GDM1 (cell line): ENCODE measurements around the gene ABLIM3.

Source experiments
- DNase-seq: peaks from one replicate; lab custom pipeline; 2025; lab: John Stamatoyannopoulos, UW

Gene ABLIM3

DNA sequence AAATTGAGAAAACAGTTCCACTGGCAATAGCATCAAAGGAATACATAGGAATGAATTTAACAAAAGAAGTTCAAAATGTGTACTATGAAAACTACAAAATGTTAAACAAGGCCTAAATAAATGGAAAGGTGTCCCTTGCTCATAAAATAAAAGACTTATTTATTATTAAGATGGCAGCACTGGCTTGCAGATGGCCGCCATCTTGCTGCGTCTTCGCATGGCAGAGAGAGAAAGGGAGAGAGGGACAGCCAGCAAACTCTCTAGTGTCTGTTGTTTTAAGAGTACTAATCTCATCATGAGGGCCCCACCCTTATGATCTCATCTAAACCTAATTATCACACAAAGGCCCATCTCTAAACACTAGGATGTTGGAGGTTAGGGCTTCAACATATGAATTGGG, 47.1 kb downstream of the ABLIM3 start:
- DNase-seq, result no peak

GRCh38 chr5:149195337-149195887, 54.1 kb downstream of the ABLIM3 start:
- DNase-seq, result no peak

- no peak for DNase-seq
Observed at GRCh38 chr5:149195962-149196361, 54.7 kb downstream of the ABLIM3 start.

- no peak for DNase-seq
Observed at GRCh38 chr5:149198148-149198547, 56.9 kb downstream of the ABLIM3 start.

- no peak for DNase-seq
Observed at GRCh38 chr5:149200355-149200754, 59.1 kb downstream of the ABLIM3 start.

DNA sequence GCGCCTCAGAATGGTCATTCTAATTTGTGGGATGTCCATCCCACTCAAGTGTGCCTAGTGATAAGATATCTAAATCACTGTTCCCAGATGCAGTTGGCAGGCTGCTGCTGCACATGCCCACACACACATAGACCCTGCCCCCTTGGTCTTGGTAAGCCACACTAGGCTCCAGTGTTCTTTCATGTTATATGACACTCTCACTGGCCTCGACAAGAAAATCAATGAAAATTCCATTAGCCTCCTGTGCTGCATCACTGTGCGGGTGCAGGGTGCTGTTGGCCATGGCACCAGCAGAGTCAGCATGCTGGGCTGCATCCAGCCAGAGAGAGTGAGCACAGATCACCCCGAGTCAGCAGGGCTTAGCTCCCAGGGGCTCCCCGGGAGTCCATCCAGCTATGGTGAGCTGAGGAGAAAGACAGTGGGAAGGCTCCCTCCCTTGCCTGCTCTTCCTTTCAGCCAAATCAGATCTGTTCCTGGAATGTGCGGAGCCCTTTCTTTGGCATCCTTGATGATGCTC, 59.9 kb downstream of the ABLIM3 start:
- DNase-seq, result no peak

- DNase-seq, result no peak
Observed at GRCh38 chr5:149202910-149203451, 61.7 kb downstream of the ABLIM3 start.

- DNase-seq, result no peak
Observed at GRCh38 chr5:149203921-149204441, 62.7 kb downstream of the ABLIM3 start.

DNA sequence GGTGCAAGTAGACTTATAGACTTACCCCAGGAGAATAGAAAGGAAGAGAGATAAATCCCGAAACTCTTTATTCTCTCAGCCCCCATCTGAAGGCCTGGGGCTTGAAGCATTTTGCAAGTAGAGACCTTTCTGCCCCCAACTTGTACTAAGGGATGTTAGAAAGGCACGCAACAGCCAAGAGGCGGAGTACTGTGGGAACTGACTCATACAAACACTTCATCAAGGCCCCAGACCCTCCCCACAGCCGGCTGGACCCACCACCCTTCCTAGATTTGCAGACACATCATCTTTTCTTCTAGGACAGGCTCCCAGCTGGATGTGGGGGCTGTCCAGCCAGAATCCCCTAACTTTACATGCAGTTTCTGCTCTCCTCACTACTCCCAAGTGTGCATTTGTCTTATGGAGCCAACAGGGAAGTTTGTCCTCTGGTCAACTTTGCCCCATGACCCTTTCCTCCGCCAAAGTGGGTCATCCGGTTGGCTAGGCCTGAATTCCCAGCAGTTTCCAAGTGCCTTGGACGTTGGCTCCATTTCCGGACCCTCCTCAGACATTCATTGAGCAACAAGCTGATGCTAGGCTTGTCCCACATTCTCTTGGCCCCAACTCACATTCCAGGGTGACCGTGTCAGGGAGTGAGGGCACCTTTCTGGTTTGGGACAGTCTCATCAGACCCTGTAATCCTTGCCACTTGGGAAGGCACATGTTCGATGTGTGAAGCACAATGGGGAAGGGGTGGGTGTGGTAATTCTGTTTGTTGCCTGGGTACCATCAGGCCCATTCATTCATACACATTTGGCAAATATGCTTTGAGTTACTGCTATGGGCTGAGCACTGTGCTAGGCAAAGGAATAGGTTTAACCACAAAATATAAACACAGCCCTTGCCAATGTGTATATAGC, 64.6 kb downstream of the ABLIM3 start:
- no peak for DNase-seq

DNA sequence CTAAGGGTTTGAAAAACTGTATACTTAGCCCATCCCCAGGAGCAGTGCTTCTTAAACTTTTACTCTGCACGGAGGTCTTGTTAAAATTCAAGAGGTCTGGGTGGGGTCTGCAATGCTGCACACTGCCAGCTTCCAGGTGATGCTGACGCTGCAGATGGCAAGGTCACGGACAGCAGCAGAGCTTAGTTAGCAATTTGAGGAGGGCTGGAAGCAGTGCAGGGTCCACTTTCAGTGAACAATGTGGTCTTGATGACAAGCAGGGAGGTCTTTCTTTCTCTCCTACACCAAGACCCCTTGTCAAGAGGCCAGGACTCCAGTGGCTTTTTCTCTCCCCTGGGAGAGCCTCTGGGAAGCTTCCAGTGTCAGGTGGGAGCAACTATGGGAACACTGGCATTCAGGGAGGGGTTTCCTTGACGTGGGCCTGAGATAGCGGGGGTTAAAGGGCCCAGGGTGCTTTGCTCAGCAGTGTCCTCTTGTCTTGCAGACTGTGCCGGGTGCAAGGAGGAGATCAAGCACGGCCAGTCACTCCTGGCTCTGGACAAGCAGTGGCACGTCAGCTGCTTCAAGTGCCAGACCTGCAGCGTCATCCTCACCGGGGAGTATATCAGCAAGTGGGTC, 65.3 kb downstream of the ABLIM3 start:
- no peak for DNase-seq

DNA sequence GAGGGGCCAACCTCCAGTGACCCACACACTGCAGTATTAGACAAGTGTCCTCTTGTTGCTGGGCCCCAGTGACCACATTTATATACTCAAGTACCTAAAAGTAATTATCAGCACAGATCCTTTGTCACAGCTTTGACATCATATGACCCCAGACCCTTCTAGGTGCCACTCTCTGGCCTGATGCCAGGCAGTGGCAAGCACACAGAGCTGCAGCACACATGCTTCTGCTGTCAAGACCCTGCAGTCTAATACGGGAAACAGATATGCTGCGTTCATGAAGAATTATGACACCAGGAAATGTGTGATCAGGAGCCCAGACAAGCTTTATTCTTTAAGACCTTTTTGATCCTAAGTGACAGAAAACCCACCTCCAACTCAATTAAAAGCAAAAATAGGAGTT, 66.5 kb downstream of the ABLIM3 start:
- DNase-seq, result no peak

DNA sequence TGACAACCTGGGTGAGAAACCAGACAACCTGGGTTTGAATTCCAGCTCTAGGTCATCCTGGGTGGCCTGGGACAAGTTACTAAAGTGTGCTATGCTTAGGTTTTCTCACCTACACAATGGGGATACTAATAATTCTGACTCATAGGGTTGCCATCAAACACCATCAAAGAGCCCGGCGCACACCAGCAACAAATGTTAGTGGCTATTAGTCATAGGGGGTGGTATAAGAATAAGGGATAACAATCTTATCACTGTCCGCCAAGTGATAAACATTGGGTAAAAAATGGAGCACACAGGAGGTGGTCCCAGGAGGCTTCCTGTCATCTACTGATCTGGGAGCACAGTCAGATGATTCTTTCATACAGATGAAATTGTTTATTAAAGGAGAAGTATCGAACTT, 68.9 kb downstream of the ABLIM3 start:
- DNase-seq, result no peak

GRCh38 chr5:149210968-149211490, 69.7 kb downstream of the ABLIM3 start:
- DNase-seq, result no peak

DNA sequence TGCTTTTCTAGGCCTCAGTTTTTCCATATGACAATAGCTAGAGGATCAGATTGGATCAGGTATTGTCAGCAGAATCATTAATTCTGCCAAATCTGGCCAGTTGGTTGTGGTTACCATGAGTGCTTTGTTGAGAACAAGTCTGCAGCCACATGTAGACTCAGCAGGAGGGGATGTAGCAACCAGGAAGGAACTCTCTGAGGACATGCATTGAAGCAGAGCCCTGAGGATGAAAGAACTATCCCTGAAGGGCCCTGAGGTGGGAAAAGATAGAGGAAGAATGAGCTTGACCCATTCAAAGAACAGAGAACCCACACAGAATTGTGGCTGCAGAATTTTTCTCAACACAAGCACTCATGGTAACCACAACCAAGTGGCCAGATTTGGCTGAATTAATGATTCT, 70.3 kb downstream of the ABLIM3 start:
- no peak for DNase-seq

DNA sequence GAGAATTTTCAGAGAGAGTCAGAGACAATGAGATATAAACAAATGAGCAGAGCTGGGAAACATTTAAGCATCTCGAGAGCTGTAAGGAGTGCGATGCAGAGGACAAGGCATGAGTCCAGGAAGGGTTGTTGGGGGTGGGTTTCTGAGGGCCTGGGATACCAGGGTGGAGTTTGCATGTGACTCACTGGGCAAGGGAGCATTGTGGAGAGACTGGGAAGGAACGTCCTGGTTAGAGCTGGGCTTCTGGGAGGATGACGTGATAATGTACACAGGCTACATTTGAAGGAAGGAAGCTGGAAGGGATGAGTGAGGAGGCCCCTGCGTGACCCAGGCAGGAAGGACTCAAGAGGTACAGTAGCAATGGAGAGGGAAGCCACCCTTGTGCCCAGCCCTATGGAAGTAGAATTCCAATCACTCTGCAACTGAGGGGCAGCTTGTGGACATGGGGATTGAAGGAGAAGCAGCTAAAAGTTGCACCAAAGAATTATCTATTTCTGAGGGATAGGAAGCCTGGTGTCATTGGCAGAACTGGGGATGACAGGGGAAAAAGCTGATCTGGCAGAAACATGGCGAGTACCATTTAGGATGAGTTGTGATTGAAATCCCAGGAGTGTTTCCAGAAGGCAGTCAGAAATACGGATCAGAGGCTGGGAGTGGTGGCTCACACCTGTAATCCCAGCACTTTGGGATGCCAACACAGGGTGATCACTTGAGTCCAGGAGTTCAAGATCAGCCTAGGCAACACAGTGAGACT, 71.1 kb downstream of the ABLIM3 start:
- no peak for DNase-seq

- DNase-seq, result no peak
Observed at GRCh38 chr5:149213264-149213880, 72.1 kb downstream of the ABLIM3 start.

- DNase-seq, result no peak
Observed at GRCh38 chr5:149215478-149216090, 74.3 kb downstream of the ABLIM3 start.

- DNase-seq, result no peak
Observed at GRCh38 chr5:149216496-149216895, 75.2 kb downstream of the ABLIM3 start.

DNA sequence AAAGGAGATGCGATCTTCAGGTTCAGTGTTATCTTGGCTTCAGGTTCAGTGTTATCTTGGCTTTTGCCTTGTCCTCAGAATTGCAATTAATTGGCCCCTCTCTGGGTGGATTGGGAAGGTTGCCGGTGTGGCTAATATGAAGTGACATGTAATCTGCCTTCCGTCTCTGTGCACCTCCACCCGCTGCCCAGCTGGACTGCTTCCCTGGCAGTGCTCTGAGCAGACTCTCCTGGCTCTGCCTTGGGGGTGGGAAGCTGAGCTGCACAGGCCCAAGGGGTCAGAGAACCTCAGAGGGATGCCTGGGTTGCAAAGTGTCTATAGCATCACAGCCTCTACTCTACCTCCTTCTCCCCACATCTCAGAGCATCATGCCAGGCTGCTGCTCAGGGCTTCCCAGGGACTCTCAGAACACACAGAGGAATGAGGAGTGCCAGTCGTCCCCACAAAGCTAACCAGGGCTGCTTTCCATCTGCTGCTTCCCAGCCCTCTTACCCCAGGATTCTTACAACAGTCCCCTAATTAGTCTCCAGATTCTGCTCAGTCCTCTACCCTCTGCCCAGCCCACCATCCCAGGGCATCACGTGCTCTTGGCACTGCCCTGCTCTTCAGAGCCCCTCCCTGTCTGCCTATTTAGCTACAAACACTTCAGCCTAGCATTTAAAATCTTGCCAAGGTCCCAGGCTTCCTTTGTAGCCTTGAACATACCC, 76.0 kb downstream of the ABLIM3 start:
- no peak for DNase-seq

DNA sequence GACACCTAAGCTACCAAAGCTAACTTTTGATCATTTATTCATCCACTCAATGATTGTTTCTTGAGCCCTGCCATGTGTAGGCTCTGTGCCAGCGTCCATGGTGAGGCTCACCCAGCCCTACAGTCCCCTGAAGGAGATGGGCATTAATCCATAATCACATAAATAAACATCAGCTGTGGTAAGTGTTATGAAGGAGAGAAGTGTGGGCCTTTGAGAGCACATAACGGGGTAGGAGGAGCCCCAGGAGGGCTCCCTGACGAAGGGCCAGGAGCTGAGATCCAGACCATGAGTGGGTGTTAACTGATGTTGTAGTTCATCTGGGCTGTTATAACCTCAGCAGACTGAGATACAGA, 76.5 kb downstream of the ABLIM3 start:
- no peak for DNase-seq
